BJ (cell line): ENCODE data around the gene MBNL3. TPM values are rescaled to one million over a fixed set of nuclear protein-coding genes. Genes with fewer than 3 reads are reported as not detected.

Experiments
- CTCF ChIA-PET: fragments of 350-600 bp; formaldehyde crosslinking; extraction: SDS; loops from one replicate; lab custom pipeline; 2021; ENCODE audit warnings: antibody characterized with exemption, inconsistent platforms; lab: Yijun Ruan, JAX
- POLR2A ChIA-PET: fragments of 300-600 bp; sonication (Branson Sonifier 250); formaldehyde crosslinking; extraction: SDS; loops from one replicate; lab custom pipeline; 2021; ENCODE audit warnings: antibody characterized with exemption; lab: Charles Lee
- DNase-seq: peaks from one replicate; pipeline ENCODE4 v3.0.0-alpha.2; 2011; ENCODE audit warnings: low read depth
- H3K27me3 ChIP-seq: 2 replicates; pipeline ENCODE4 v1.6.0; 2011; ENCODE audit warnings: low read length; ENCODE audit not compliant: control insufficient read depth, insufficient read depth
- H3K36me3 ChIP-seq: 2 replicates; pipeline ENCODE4 v1.5.1; 2011; ENCODE audit warnings: low read length; ENCODE audit not compliant: control insufficient read depth, insufficient read depth
- H3K4me3 ChIP-seq: 2 replicates; pipeline ENCODE4 v1.5.1; 2011; ENCODE audit warnings: low read depth, mild to moderate bottlenecking, control low read depth, low read length
- CTCF ChIP-seq: IDR thresholded peaks from 2 replicates; pipeline ENCODE4 v1.5.1; 2011; ENCODE audit warnings: low read depth, mild to moderate bottlenecking, control low read depth, inconsistent platforms, low read length, moderate library complexity; ENCODE audit not compliant: insufficient read depth
- polyA plus RNA-seq: library from polyadenylated mRNA; depleted of rRNA; stranded (reverse); fragments of >200 nt; gene quantifications from 2 replicates; pipeline ENCODE4 v1.2.3, GENCODE V29; 2011

The MBNL3 gene
- polyA plus RNA-seq, 1 experiment: 1.3 TPM

GRCh38 chrX:132426695-132427281 lies 62.0 kb downstream of the MBNL3 start:
- no peak for TF ChIP-seq CTCF
- Histone ChIP-seq H3K4me3 (no peak overlapping the region), H3K27me3 (no peaks in the 10 kb centered on the region), H3K36me3 (no peaks in the 10 kb centered on the region)
- POLR2A ChIA-PET: no interaction called here
- CTCF ChIA-PET: no interaction called here
- peak; percentile 17 for DNase-seq

- ChIA-PET POLR2A (interaction anchor here (0.6 kb wide), 1 partner anchor 49 kb away, joined by 3 read pairs; no protein-coding TSS in a partner anchor), CTCF (no interaction called here)
- DNase-seq: no peak
- TF ChIP-seq CTCF: no peak
- Histone ChIP-seq H3K36me3 (no peaks in the 10 kb centered on the region), H3K27me3 (no peaks in the 10 kb centered on the region), H3K4me3 (no peak overlapping the region)
Observed at GRCh38 chrX:132425744-132426318, 63.0 kb downstream of the MBNL3 start.

- CTCF ChIA-PET: no interaction called here
- Histone ChIP-seq H3K27me3 (no peaks in the 10 kb centered on the region), H3K4me3 (no peak overlapping the region), H3K36me3 (no peaks in the 10 kb centered on the region)
- DNase-seq: no peak
- no peak for TF ChIP-seq CTCF
- POLR2A ChIA-PET: no interaction called here
Observed at GRCh38 chrX:132423323-132423722, 65.5 kb downstream of the MBNL3 start.

- Histone ChIP-seq H3K4me3 (no peak overlapping the region), H3K27me3 (no peaks in the 10 kb centered on the region), H3K36me3 (no peaks in the 10 kb centered on the region)
- TF ChIP-seq CTCF: no peak
- CTCF ChIA-PET: no interaction called here
- DNase-seq: no peak
- POLR2A ChIA-PET: no interaction called here
Observed at GRCh38 chrX:132415012-132415411, 73.8 kb downstream of the MBNL3 start.

DNA sequence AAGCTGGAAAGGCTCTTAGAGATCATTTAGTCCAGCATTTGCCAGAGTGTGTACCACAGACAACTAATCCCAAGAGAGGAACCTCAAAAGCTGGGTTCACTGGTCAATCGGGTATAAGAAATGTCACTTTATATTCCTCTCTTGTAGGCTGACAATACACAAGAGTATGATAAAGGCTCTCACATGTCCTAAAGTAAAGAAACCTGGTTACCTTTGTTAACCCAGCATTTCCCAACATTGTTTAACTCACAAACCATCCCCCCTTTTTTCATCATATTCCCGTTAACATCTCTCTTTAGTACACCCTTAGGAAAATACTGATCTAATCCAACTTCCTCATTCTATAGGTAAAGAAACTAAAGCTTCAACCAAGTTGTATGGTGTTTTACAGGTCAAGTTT lies 74.4 kb downstream of the MBNL3 start:
- ChIA-PET CTCF (no interaction called here), POLR2A (no interaction called here)
- no peaks in the 10 kb centered on the region for H3K36me3 ChIP-seq
- H3K27me3 ChIP-seq: no peaks in the 10 kb centered on the region
- H3K4me3 ChIP-seq: no peak overlapping the region
- no peak for TF ChIP-seq CTCF
- DNase-seq: no peak
